H9 (cell line): ENCODE data around the gene MGST1. TPM values are rescaled to one million over a fixed set of nuclear protein-coding genes. Genes with fewer than 3 reads are reported as not detected.

Experiments used
- DNase-seq: peaks from one replicate; pipeline ENCODE4 v3.0.0-alpha.2; 2017
- H2AFZ ChIP-seq: one replicate; pipeline ENCODE4 v1.6.1; 2013; ENCODE audit warnings: mild to moderate bottlenecking, low read length, control low read depth, moderate library complexity
- H2AK5ac ChIP-seq: 2 replicates; pipeline ENCODE4 v1.6.1; 2013; ENCODE audit warnings: low read length, control low read depth, mixed read lengths; ENCODE audit not compliant: insufficient read length
- H2BK120ac ChIP-seq: one replicate; pipeline ENCODE4 v1.6.1; 2013; ENCODE audit warnings: low read depth, mild to moderate bottlenecking, low read length, control low read depth, inconsistent platforms; ENCODE audit not compliant: poor library complexity, severe bottlenecking
- H2BK12ac ChIP-seq: 2 replicates; pipeline ENCODE4 v1.6.1; 2013; ENCODE audit warnings: low read length, control low read depth, mixed read lengths, low read depth; ENCODE audit not compliant: insufficient read length
- H2BK15ac ChIP-seq: 2 replicates; pipeline ENCODE4 v1.6.1; 2013; ENCODE audit warnings: low read depth, low read length, control low read depth
- H2BK20ac ChIP-seq: one replicate; pipeline ENCODE4 v1.6.1; 2013; ENCODE audit warnings: low read depth, mild to moderate bottlenecking, low read length, control low read depth, inconsistent platforms; ENCODE audit not compliant: poor library complexity, severe bottlenecking
- H2BK5ac ChIP-seq: 2 replicates; pipeline ENCODE4 v1.6.1; 2013; ENCODE audit warnings: low read length, control low read depth, mixed read lengths; ENCODE audit not compliant: insufficient read length
- H3K14ac ChIP-seq: 2 replicates; pipeline ENCODE4 v1.6.1; 2013; ENCODE audit warnings: low read length, control low read depth; ENCODE audit not compliant: insufficient read depth
- H3K18ac ChIP-seq: 2 replicates; pipeline ENCODE4 v1.6.1; 2013; ENCODE audit warnings: low read depth, mild to moderate bottlenecking, mixed read lengths, low read length, control low read depth; ENCODE audit not compliant: insufficient read length
- H3K23ac ChIP-seq: 2 replicates; pipeline ENCODE4 v1.6.1; 2013; ENCODE audit warnings: low read length, control low read depth, mixed read lengths, low read depth; ENCODE audit not compliant: insufficient read length
- H3K23me2 ChIP-seq: 2 replicates; pipeline ENCODE4 v1.6.1; 2013; ENCODE audit warnings: low read depth, mild to moderate bottlenecking, mixed read lengths, low read length, control low read depth; ENCODE audit not compliant: insufficient read length, poor library complexity, severe bottlenecking
- H3K27ac ChIP-seq: 2 replicates; pipeline ENCODE4 v1.5.1; 2013; ENCODE audit warnings: low read length, control low read depth, mixed read lengths, low read depth; ENCODE audit not compliant: insufficient read length
- H3K27me3 ChIP-seq: 2 replicates; pipeline ENCODE4 v1.6.1; 2013; ENCODE audit warnings: low read length, control low read depth, inconsistent platforms; ENCODE audit not compliant: insufficient read depth
- H3K4ac ChIP-seq: 2 replicates; pipeline ENCODE4 v1.6.1; 2013; ENCODE audit warnings: low read depth, mild to moderate bottlenecking, control low read depth, inconsistent platforms, low read length, moderate library complexity
- H3K4me1 ChIP-seq: 2 replicates; pipeline ENCODE4 v1.6.1; 2013; ENCODE audit warnings: low read length, control low read depth, inconsistent platforms; ENCODE audit not compliant: insufficient read depth
- H3K4me2 ChIP-seq: 2 replicates; pipeline ENCODE4 v1.6.1; 2013; ENCODE audit warnings: low read length, control low read depth, mixed read lengths; ENCODE audit not compliant: insufficient read length, insufficient read depth
- H3K56ac ChIP-seq: 2 replicates; pipeline ENCODE4 v1.6.1; 2013; ENCODE audit warnings: low read depth, mild to moderate bottlenecking, mixed read lengths, low read length, control low read depth; ENCODE audit not compliant: insufficient read length
- H3K79me1 ChIP-seq: 2 replicates; pipeline ENCODE4 v1.6.1; 2013; ENCODE audit warnings: low read depth, mild to moderate bottlenecking, moderate library complexity, low read length, control low read depth, inconsistent platforms; ENCODE audit not compliant: insufficient read depth, poor library complexity, severe bottlenecking
- H3K79me2 ChIP-seq: 2 replicates; pipeline ENCODE4 v1.6.1; 2013; ENCODE audit warnings: low read length, control low read depth, inconsistent platforms; ENCODE audit not compliant: insufficient read depth
- H3K9ac ChIP-seq: 2 replicates; pipeline ENCODE4 v1.6.1; 2013; ENCODE audit warnings: low read length, control low read depth, mixed read lengths; ENCODE audit not compliant: insufficient read length; ENCODE audit errors: extremely low read depth
- H3K9me3 ChIP-seq: one replicate; pipeline ENCODE4 v1.6.1; 2013; ENCODE audit warnings: low read depth, low read length, inconsistent platforms; ENCODE audit not compliant: control insufficient read depth
- H3T11ph ChIP-seq: one replicate; pipeline ENCODE4 v1.6.1; 2013; ENCODE audit warnings: mild to moderate bottlenecking, low read length, control low read depth, inconsistent platforms
- H4K20me1 ChIP-seq: one replicate; pipeline ENCODE4 v1.6.1; 2013; ENCODE audit not compliant: control insufficient read depth, insufficient read length, insufficient read depth
- H4K5ac ChIP-seq: 2 replicates; pipeline ENCODE4 v1.6.1; 2013; ENCODE audit warnings: low read depth, mild to moderate bottlenecking, mixed read lengths, low read length, control low read depth; ENCODE audit not compliant: insufficient read length
- H4K8ac ChIP-seq: replicated peaks from 2 replicates; pipeline ENCODE4 v1.6.1; 2013; ENCODE audit warnings: low read length, control low read depth, mixed read lengths, low read depth; ENCODE audit not compliant: insufficient read length
- H4K91ac ChIP-seq: 2 replicates; pipeline ENCODE4 v1.6.1; 2013; ENCODE audit warnings: low read depth, mild to moderate bottlenecking, moderate library complexity, mixed read lengths, low read length, control low read depth; ENCODE audit not compliant: insufficient read length
- H3K27ac Mint-ChIP-seq, 3 experiments: 2 replicates in 2 of 3; 3 replicates in 1 of 3; pipeline ENCODE4 v1.8.0; 2020 to 2021; ENCODE audit warnings: mixed read lengths in 3 of 3, mild to moderate bottlenecking in 1 of 3, moderate library complexity in 1 of 3
- H3K27me3 Mint-ChIP-seq: 2 replicates; pipeline ENCODE4 v1.8.0; 2021; ENCODE audit warnings: low read depth, mild to moderate bottlenecking, moderate library complexity, mixed read lengths
- H3K36me3 Mint-ChIP-seq, 3 experiments: 2 replicates in 2 of 3; 3 replicates in 1 of 3; pipeline ENCODE4 v1.8.0; 2020 to 2021; ENCODE audit warnings: low read depth in 3 of 3, mixed read lengths in 3 of 3; ENCODE audit not compliant: insufficient read depth in 1 of 3
- H3K4me1 Mint-ChIP-seq, 2 experiments: 2 replicates each; pipeline ENCODE4 v1.8.0; 2020; ENCODE audit warnings: mixed read lengths in 2 of 2
- H3K4me3 Mint-ChIP-seq, 2 experiments: 2 replicates in 1 of 2; 3 replicates in 1 of 2; pipeline ENCODE4 v1.8.0; 2020 to 2021; ENCODE audit warnings: mild to moderate bottlenecking in 2 of 2, mixed read lengths in 2 of 2, moderate library complexity in 1 of 2
- H3K9me3 Mint-ChIP-seq, 2 experiments: 2 replicates in 1 of 2; 3 replicates in 1 of 2; pipeline ENCODE4 v1.8.0; 2020; ENCODE audit warnings: mild to moderate bottlenecking in 2 of 2, mixed read lengths in 2 of 2, moderate library complexity in 1 of 2
- WGBS: extraction: QIAGEN DNeasy Blood & Tissue Kit; methylation state at CpG from one replicate; pipeline ENCODE4 v1.1.7; 2013; ENCODE audit warnings: missing lambda C conversion rate, low lambda C conversion rate, mixed read lengths; ENCODE audit not compliant: insufficient read length; ENCODE audit errors: extremely low coverage; 5-methylcytosine and 5-hydroxymethylcytosine counted together
- total RNA-seq: library from RNA; stranded (reverse); gene quantifications from 2 replicates; pipeline ENCODE4 v1.2.1, GENCODE V29; 2021
- TF ChIP-seq, protein P1 (sequence below): fragments of 200-600 bp; sonication (generic); conservative IDR thresholded peaks from 3 replicates; pipeline ENCODE4 v1.8.0; 2021; ENCODE audit warnings: antibody characterized with exemption, mild to moderate bottlenecking

MGST1 gene
- total RNA-seq, 1 experiment from 2014 or later, result 235 TPM

DNA sequence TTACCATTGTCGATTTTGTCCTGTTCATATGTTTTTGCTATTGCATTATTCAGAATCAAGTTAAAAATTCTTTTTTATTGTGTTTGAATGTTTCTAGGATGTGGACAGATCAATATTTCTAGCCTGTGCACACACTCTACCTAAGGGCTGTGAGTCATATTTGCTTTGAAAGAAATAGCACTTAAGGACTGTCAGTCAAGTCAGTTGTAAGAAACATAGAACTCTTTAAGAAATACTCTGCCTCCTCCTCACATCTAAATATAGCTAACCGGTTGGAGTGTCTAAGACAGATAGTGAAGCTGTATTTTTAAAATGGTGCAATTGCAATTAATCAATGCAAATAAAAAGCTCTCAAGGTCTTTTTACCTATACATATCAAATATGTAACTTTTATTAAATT is 17.9 kb upstream of the MGST1 start:
- Histone ChIP-seq H3K9ac (no peak overlapping the region), H3K23me2 (no peaks in the 10 kb centered on the region), H2BK5ac (no peak overlapping the region), H2BK20ac (no peak overlapping the region), H3K79me2 (no peaks in the 10 kb centered on the region), H3K27me3 (no peaks in the 10 kb centered on the region), H3T11ph (no peak overlapping the region), H4K20me1 (no peaks in the 10 kb centered on the region), H3K14ac (no peak overlapping the region), H3K56ac (no peak overlapping the region), H4K8ac (no peak overlapping the region), H2BK12ac (no peak overlapping the region), H2BK120ac (no peak overlapping the region), H3K9me3 (no peaks in the 10 kb centered on the region), H3K4ac (no peak overlapping the region), H4K91ac (no peak overlapping the region), H2BK15ac (no peak overlapping the region), H3K18ac (no peak overlapping the region), H3K27ac (no peak overlapping the region), H3K4me1 (no peaks in the 10 kb centered on the region), H4K5ac (no peak overlapping the region), H3K23ac (no peak overlapping the region), H3K79me1 (no peaks in the 10 kb centered on the region), H3K4me2 (no peak overlapping the region), H2AK5ac (no peak overlapping the region), H2AFZ (no peak overlapping the region)
- Mint-ChIP-seq H3K27ac (no peak overlapping the region), H3K4me3 (no peak overlapping the region), H3K9me3 (peaks cover 4 to 8% of the 10 kb centered on the region in 2 experiments; a peak in 4 of 5 replicates), H3K4me1 (peaks cover 4% of the 10 kb centered on the region in 2 experiments; a peak in 2 of 4 replicates), H3K36me3 (peaks cover 0 to 3% (median 0%) of the 10 kb centered on the region in 3 experiments; a peak in 3 of 7 replicates), H3K27me3 (no peaks in the 10 kb centered on the region)
- DNase-seq, result no peak
- TF ChIP-seq, protein P1, sequence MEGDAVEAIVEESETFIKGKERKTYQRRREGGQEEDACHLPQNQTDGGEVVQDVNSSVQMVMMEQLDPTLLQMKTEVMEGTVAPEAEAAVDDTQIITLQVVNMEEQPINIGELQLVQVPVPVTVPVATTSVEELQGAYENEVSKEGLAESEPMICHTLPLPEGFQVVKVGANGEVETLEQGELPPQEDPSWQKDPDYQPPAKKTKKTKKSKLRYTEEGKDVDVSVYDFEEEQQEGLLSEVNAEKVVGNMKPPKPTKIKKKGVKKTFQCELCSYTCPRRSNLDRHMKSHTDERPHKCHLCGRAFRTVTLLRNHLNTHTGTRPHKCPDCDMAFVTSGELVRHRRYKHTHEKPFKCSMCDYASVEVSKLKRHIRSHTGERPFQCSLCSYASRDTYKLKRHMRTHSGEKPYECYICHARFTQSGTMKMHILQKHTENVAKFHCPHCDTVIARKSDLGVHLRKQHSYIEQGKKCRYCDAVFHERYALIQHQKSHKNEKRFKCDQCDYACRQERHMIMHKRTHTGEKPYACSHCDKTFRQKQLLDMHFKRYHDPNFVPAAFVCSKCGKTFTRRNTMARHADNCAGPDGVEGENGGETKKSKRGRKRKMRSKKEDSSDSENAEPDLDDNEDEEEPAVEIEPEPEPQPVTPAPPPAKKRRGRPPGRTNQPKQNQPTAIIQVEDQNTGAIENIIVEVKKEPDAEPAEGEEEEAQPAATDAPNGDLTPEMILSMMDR, result no peak
- WGBS, result no CpG with 5 or more reads among the region's 2 CpGs
